Measurements from ENCODE around the gene OPRL1.

OPRL1 gene

DNA sequence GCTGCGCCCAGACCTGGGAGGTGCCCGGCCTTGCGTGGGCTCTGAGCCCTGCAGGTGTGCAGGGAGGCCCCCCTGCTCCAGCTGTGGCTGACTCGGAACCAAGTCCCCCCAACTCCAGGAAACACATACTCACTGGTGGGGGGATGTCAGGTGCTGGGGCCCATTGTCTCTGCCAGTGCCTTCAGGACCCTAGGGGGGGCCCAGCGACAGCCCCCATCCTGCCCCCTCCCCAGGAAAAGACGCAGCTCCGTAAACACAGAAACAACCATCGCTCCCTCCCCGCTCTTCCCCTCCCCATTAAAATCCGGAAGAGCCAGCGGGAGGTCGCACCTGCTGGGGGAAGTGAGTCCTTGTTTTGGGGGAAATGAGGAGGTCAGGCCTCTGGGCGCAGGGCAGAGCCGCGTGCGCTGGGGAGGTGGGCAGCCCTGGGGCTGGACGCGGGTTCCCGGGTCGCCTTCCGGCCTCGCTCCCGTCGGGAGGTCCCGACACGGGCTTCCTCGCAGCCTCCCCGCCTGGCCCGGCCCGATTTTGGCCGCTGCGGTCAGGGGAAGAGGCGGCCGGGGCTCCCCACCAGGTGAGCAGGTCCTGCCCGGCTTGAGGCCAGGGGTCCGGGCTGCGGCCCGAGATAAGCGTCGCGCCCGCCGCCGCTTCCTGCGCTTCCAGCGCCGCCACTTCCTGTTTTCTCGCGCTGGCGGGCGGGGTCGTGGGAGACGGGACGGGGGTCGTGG lies 37.7 kb upstream of the OPRL1 start:
- DNase-seq (ENCODE audit: low read depth), result no peak

DNA sequence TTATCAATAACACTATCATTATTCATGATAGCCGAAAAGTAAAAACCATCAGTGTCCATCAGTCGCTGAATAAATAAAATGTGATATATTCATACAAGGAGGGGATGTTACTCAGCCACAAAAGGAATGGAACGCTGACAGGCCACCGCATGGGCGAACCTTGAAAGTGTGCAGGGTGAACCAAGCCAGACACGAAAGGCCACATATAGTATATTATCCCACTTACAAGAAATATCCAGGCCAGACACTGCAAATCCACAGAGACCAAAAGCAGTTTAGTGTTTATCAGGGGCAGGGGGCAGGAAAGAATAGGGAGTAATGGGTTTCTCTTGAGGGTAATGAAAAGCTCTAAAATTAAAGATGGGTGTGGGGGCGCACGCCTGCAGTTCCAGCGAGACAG lies 36.1 kb upstream of the OPRL1 start:
- no peak for DNase-seq (ENCODE audit: low read depth)

DNA sequence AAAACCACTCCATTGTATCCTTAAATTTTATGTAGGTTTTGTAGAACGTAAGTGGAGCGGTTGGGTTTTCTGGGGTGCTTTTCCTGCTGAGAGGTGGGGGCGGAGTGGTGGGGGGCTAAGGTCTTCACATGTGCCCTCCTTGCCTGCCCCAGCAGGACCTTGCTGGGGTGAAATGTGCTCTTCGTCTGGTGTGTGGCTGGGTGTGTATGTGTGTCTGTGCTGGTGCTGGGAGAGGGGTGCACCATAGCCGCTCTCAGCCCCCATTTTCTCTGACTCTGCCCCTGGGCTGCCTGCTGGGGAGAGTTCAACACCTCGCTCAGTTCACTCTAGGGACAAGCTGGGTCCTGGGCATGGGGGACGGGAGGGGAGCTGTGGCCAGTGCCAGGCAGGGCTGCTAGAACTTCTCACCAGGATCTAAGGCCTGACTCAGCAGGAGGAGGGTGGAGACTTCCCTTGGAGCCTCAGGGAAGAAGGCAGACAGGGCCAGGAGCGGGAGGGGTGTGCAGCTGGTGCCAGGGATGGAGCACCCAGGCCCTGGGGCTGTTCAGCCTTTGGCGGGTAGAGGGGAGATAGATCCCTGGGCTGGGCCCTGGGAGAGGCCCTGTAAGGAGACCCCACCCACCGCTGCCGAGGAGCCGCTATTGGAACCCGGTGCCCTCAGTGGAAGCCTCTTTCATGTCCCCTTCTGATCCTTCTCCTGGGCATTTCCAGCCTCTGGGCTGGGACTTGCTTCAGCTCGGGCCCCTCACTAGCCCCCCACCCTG lies 35.2 kb upstream of the OPRL1 start:
- DNase-seq (ENCODE audit: low read depth), result no peak

DNA sequence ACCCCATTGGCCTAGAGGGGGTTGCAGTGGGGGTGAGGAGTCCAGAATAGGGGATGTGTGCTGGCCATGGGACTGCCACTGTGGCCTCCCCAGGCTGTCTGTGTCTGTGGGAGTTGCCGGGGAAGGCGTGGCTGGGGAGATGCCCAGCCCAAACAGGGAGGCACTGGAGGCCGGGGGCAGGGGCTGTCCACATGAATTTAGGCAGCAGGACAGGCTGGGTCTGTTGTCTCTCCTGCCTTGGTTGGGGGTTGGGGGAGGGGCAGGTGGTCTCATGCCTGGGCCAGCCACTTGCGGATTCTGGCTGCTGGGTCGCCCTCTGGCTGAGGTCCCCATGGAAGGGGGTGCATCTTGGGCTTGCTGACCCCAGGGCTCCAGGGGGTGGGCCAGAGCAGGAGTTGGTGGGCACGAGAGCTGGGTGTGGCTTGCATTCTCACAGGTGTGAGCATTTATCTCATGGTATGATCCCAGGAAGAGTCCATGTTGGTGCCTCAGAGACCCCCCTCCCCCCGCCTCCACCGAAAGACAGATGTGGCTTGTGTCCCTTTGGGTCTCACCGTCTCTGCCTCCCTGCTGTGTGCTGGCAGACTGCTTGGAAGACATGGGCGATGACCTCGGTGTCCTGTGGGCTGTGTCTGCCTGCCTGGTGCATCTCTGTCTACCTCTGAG lies 34.4 kb upstream of the OPRL1 start:
- no peak for DNase-seq (ENCODE audit: low read depth)

DNA sequence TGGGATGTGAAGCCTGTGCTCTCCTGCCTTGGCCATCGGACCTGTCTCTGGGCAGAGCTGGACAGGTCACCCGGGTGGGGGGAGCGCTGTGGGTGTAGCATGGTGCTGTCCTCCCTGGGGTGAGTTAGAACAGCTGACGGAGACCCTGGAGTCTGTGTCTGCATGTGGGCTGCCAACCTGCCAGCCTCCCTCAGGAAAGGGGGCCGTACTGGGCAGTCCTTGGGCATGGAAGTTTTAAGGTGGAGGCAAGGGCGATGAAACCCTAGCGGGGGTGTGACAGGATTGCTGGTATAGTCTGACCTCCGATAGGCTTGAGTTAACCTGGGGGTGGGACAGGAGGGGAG lies 32.9 kb upstream of the OPRL1 start:
- no peak for DNase-seq (ENCODE audit: low read depth)

DNA sequence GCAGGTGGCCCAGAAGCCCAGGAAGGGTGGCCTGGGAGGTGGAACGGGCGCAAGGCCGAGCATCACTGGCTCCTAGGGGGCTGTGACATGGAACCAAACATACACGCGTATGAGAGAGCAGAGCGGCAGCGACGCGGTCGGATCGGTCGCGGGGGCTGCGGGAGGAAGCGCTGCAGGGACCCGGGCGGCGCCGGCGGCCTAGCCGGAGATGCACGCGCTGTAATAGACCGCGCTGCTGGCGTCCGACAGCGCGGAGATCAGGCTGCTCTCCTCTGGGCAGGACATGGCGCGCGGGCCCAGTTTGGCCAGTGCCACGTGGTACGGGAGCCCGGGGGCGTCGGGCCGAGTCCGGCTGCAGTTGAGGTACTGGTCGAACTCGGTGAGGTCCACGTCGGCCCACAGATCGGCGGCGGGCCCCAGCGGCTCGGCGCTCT lies 31.9 kb upstream of the OPRL1 start:
- DNase-seq (ENCODE audit: low read depth), result no peak

DNA sequence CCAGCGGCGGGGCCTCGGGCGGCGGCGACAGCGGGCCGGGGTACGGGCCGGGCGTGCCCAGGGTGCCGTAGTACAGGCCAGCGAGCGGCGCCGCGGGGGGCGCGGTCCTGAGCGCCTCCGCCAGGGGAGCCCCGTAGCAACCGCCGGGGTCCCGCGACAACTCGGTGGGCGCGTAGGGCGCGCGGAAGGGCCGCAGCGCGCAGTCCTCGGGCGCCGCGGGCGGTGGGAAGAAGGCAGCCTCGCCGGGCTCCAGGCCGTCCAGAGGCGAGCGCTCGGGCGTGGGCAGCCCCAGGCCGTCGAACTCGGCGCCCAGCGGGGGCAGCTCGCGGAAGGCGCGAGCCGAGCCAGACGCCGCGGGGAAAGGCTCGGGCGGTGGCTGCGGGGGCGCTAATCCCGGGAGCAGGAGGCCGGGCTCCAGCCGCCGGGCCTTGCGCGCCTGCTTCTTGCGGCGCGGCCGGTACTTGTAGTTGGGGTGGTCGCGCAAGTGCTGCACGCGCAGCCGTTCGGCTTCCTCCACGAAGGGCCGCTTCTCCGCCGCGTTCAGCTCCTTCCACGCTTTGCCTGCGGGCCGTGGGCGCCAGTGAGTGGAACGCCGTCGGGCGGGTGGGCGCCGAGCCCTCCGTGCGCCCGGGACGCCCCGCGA lies 31.4 kb upstream of the OPRL1 start:
- DNase-seq (ENCODE audit: low read depth), result no peak

DNA sequence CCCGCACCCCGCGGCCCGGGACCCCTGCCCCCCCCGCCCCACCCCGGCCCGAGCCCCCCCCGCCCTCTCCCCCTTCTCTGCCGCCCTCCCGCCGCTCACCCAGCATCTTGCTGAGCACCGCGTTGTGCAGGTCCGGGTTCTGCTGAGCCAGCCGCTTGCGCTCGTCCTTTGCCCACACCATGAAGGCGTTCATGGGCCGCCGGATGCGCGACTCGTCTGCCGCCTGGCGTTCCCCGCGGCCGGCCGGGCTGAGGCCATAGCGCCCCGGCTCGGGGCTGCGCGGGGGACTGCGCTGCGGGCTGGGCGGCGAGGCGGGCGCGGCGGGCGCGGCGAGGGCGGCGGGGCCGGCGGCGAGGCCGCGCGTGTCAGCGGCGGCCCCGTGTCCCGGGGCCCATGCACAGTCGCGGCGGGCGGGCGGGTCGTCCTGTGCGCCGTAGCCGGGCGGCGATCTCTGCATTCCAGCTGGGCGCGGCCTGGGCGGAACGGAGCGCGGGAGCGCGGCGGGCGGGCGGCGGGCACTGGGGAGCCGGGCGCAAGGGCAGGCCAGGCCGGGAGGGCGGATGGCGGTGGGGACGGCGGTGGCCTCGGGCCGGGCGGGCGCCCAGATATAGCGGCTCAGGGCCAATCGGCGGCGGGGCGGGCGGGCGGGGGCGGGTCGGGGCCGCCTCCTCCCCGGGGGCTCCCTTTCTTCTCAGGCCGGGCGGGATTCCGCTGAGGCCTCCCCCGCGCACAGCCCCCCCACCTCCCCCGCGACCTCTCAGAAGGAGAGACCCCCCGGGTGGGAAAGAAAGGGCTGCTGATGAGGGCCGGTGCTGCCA lies 30.6 kb upstream of the OPRL1 start, which contains the start of gene SOX18:
SOX18 (minus strand) TSS at position 580 of the 818 bp plus-strand sequence; CDS start at position 457, 123 bp downstream.
- DNase-seq (ENCODE audit: low read depth), result no peak

DNA sequence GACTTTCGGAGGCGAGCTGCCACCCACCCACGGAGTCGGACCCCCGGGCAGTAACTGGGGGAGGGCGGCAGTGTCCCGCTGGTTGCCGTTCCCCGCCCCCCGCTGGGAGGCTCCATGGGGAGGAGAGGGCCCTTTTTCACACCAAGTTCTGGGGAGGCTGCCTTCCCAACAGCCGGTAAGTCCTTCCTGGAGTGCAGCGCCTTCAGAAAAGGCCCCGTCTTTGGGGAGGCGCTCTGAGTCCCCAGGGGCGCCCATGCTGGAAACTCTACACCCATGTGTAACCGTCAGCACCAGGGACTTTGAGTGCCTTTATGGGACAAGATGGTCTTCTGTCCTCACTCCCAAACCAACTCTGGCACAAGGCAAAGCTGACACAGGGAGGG lies 30.0 kb upstream of the OPRL1 start:
- DNase-seq (ENCODE audit: low read depth), result no peak

DNA sequence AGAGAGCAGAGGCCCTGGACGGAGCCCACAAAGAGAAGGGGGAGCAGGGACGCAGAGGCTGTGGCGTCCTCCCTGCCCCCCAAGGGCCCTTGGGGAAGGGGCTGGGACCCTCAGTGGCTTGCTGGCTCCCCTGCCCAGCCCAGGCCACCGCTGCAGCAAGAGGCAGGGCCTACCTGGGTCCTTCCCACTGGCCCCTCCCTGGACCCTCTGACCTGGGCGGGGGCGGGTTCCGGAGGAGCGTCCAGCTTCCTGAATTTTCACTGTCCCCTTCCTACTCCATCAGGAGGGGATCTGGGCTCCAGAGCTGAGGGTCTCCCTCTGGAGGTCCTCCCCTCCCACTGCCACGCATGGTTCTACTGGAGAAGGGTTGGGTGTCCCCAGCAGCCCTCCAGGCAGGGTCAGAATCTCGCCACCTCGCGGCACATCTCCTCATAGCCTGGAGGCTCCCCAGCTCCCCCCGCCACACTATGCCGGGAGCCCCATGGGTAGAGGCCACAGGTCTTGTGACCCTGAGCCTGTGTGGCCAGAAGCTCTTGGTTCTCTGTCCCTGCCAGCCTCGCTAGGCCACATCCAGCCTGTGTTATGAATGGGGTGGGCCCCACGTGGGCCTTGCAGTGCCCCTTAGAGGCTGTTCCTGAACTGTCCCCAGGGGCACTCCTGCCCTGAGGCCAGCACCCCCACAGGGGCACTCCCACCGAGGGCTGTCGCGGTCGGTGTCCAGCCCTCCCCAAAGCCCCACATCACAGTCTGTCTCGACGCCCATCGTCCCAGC lies 29.4 kb upstream of the OPRL1 start:
- DNase-seq (ENCODE audit: low read depth), result no peak

DNA sequence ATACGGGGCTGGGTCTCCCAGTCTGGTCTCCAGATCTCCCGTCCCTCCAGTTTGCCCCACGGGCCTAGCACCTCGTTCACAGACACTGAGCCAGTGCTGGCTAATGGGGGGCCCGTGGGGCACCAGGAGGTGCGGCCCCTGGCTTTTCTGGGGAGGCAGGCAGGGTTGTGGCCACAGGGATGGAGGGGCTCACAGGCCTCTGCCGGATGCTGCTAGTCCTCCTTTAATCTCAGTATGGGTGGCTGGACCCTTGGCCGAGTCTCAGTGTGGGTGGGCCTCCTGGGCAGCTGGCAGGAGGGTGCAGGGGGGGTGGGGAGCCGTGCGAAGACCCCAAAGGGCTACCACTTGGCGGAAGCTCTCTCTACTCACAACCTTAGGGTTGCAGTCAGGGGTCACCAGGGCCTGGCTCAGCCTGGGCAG lies 28.8 kb upstream of the OPRL1 start:
- DNase-seq (ENCODE audit: low read depth), result no peak

DNA sequence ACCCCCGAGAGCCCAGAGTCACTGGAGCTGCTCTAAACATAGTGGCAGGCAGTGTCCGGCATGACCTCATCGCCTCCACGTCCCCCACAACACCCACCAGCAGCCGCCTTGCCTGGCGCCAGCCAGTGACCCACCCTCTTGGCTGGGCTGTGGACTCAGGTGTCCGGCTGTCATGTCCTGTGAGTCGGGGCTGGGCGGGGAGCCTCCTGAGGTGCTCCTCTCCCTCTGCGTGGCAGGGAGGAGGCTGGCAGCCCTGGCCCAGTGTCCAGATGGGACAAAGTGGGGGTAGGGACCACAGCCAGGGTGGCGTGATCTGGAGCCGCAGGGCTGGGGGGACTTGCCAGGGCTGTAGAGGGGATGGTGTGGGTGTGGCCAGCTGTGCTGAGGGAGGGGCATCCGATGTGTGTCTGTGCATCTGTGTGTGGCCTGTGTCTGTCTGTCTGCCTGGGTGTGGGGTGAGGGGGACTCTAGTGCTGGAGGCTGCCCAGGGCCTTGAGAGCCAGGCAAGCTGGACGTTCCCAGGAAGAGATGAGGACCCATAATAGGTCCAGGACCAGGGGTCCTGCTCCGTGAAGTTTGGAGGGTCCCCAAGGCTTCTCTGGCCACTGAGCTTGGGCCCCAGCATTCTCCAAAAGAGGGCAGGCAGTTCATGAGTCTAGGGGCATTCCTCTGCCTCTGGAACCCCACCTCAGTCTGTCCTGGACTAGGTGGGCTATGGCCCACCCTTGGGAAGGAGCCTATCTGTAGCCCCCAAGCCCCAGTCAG lies 28.1 kb upstream of the OPRL1 start:
- DNase-seq (ENCODE audit: low read depth), result no peak

DNA sequence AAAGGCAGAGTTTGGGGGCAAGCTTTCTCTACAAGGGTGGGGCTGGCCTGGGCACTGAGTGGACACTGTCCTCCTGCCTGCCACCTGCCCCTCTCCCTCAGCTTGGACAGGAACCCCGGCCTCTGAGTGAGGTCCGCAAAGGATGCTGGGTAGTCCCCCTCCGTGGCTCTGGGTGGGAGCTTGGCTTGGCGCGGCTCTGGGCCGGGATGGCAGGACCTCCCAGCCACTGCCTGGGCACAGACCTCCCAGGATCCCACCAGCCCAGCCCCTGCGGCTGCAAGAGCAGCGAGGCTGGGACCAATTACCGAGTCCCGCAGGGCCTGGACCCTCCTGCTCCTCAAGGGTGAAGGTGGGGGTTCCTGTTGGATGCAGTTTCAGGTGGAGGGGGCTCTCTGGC lies 27.6 kb upstream of the OPRL1 start:
- DNase-seq (ENCODE audit: low read depth), result no peak

DNA sequence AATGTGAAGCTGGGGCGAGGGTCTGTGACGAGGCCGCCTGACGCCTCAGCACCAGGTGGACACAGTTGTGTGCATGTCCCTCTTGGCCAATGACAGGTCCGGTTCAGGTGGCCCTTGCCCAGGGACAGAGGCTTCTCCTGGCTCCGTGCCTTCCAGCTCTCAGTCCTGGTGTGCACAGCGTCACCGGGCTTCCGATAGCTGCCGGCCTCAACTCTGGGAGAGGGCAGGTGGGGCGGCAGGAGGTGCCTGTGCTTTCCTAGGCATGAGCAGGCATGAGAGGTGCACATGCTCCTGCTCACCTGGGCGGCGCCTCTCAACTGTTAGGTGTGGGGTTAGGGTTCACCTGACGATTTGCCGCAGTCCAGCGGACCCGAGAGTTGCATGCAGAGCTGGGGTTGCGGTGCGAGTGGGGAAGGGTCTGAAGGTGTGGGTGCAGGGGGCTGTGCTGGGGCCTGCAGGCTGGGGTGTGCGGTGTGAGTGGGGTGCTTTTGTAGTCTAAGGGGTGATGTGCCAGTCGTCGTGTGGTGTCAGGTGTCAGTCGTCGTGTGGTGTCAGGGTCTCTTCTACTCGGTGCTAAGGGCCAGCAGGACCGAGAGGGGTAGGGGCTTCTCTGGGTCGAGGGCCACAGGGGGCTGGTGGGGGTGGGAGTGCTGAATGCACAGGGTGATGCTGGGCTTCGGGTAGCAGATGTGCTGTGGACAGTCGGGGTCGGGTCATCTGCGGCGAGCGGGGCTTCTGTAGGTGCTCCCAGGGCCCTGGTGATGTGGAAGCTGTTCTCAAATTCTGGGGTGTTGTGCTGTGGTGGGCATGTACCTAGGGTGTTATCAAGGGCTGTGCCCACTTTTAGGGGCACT lies 26.7 kb upstream of the OPRL1 start:
- no peak for DNase-seq (ENCODE audit: low read depth)

DNA sequence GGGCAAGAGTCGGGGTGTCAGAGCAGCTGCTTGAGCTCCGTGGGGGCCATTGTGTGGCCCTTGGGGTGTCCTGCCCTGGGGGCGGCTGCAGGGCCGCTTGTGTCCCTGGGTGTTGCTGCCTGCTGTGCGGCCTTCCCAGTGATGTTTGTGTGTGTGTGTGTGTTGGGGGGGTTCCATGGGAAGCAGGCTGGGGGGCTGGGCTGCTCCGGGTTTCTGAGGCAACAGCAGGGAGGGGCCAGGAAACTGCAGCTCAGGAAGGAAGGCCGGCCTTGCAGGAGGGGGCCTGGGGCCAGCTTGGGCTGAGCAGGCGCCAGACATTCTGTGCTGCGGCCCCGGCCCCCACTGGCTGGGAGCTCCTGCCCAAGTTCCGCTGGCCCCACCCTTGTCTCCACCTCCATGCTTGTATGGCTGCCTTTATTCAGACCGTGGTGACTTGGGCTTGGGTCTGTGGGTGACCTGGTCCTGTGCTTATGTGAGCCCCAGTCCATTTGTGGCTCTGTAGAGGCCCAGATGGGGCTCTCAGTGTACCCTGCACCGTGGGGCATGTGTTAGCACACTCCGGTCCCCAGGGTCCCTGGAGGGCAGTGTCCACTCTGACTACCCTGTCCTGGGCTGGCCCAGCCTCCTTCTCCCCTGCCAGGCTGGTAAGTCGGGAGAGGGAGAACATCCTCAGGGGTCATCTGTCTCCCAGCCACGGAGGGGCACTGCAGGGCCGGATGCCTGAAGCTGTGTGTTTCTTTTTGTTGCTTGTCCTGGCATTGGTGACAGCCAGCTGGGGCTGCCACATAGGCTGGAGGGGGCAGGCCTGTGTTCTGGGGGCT lies 25.8 kb upstream of the OPRL1 start:
- DNase-seq (ENCODE audit: low read depth), result peak; percentile 84

DNA sequence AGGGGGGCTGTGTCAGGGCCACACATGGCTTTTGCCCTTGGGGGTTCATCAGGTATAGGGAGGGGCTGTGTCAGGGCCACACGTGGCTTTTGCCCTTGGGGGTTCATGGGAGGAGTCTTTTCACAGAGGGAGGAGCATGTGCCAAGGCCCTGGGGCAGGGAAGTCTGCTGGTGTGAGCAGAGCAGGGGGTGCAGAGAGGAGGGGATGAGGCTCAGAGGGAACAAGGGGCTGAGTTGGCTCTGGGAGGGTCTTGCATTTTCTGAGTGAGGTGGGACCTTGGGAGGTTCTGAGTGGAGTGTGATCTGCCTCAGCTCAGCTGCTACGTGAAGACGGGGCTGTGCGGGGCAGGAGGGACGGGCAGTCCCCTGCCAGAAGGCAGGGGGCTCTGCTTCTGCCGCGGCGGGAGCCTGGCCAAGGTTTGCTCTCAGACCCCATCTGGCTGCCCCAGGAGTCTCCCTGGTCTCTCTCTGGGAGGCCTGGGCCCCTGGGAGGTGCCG lies 24.4 kb upstream of the OPRL1 start:
- no peak for DNase-seq (ENCODE audit: low read depth)

DNA sequence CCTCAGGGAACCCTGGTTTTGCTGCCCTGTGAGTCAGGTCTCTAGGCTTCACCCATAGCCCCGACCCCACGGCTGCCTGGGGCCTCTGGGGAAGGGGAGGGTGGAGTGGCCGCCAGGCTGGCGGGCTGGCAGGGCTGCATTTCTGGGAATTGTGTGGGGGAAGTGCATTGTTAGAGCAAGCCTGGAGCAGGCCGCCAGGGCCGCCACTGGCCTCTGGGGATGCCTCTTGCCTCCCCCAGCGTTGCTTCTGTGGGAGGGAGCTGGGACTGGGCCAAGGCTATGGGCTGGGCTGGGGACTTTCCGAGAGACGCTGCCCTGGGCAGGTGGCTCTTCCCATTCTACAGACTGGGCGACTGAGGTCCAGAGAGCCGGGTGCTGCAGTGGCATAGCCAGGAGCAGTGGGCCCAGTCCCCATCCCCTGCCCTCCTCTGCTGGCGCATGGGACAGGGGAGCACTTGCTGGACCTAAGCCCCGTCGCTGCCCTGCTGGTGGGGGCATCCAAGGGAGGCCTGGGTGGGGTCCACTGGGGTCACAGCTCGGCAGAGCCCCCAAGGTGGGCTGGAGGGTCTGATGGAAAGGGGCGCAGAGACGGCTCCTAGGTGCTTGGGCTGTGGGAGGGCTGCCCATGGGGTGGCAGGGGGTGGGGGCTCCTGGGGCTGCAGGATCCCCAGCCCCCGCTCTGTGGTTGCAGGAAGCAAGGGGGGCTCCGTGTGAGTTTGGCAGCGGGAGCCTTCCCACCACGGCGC lies 23.8 kb upstream of the OPRL1 start:
- no peak for DNase-seq (ENCODE audit: low read depth)

DNA sequence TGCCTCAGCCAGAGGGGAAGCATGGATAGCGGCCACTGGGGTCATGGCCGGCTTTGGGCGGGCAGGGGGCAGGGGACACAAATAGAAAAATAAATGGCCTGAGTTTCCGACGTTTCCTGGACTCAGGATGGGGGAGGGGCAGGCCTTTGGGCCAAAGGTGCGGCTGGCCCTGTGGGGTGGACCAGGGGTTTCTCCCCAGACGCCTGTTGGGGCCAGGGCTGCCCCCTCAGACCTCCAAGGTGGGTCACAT lies 23.3 kb upstream of the OPRL1 start:
- no peak for DNase-seq (ENCODE audit: low read depth)

Measured in CMK (cell line).